H1 (cell line): ENCODE measurements around the gene CFH. TPM values are rescaled to one million over a fixed set of nuclear protein-coding genes. Genes with fewer than 3 reads are reported as not detected.

Source experiments
- CTCF ChIA-PET: fragments of 300-600 bp; sonication (Branson Sonifier 250); formaldehyde crosslinking; loops from one replicate; lab custom pipeline; 2021; ENCODE audit not compliant: partially characterized antibody; lab: Charles Lee
- POLR2A ChIA-PET: fragments of 300-600 bp; sonication (Branson Sonifier 250); formaldehyde crosslinking; loops from one replicate; lab custom pipeline; 2021; ENCODE audit warnings: inconsistent platforms; ENCODE audit not compliant: partially characterized antibody; lab: Charles Lee
- DNase-seq, 2 experiments: peaks; one replicate each; pipeline versions ENCODE4 v3.0.0 to v3.0.0-alpha.2; 2010 to 2022; ENCODE audit warnings: low spot score in 2 of 2, low read depth in 1 of 2, mixed read lengths in 1 of 2
- FAIRE-seq: peaks from 2 replicates; lab custom pipeline; 2011; peaks lifted over from hg19 to GRCh38; lab: Jason Lieb, UNC
- H2AFZ ChIP-seq: 2 replicates; pipeline ENCODE4 v1.8.1; 2012; ENCODE audit warnings: low read length, inconsistent platforms
- H2AK5ac ChIP-seq: 2 replicates; pipeline ENCODE4 v1.6.1; 2013; ENCODE audit warnings: low read depth, low read length
- H2BK120ac ChIP-seq: replicated peaks from 2 replicates; pipeline ENCODE3; 2013; ENCODE audit warnings: low read depth, low read length, inconsistent platforms
- H2BK12ac ChIP-seq: 2 replicates; pipeline ENCODE4 v1.6.1; 2013; ENCODE audit warnings: low read depth, low read length
- H2BK15ac ChIP-seq: 2 replicates; pipeline ENCODE4 v1.6.1; 2013; ENCODE audit warnings: low read length
- H2BK20ac ChIP-seq: 2 replicates; pipeline ENCODE4 v1.6.1; 2013; ENCODE audit warnings: low read length
- H2BK5ac ChIP-seq: 2 replicates; pipeline ENCODE4 v1.6.1; 2013; ENCODE audit warnings: low read depth, low read length
- H3K14ac ChIP-seq: 2 replicates; pipeline ENCODE4 v1.6.1; 2013; ENCODE audit warnings: inconsistent platforms; ENCODE audit not compliant: insufficient read length
- H3K18ac ChIP-seq: 2 replicates; pipeline ENCODE4 v1.6.1; 2013; ENCODE audit warnings: low read length; ENCODE audit errors: extremely low read depth
- H3K23ac ChIP-seq: 2 replicates; pipeline ENCODE4 v1.6.1; 2013; ENCODE audit warnings: inconsistent platforms; ENCODE audit not compliant: insufficient read length
- H3K23me2 ChIP-seq: 2 replicates; pipeline ENCODE4 v1.6.1; 2013; ENCODE audit warnings: low read depth, low read length
- H3K27ac ChIP-seq: 2 replicates; pipeline ENCODE4 v1.6.1; 2011; ENCODE audit warnings: low read depth, low read length, inconsistent platforms
- H3K27me3 ChIP-seq, 4 experiments: replicated peaks in 1 of 4; 1 replicate in 1 of 4; 2 replicates in 3 of 4; pipeline versions ENCODE4 v1.6.1 to v1.8.1; 2011 to 2013; ENCODE audit warnings: low read length in 3 of 4, mild to moderate bottlenecking in 3 of 4, inconsistent platforms in 2 of 4, mixed read lengths in 2 of 4, moderate library complexity in 1 of 4; ENCODE audit not compliant: control insufficient read depth in 3 of 4, insufficient read depth in 3 of 4; ENCODE audit errors: extremely low read depth in 1 of 4
- H3K36me3 ChIP-seq, 4 experiments: 2 replicates each; pipeline versions ENCODE4 v1.6.1 to v1.8.1; 2011 to 2013; ENCODE audit warnings: mild to moderate bottlenecking in 4 of 4, low read length in 3 of 4, moderate library complexity in 2 of 4, control low read depth in 1 of 4, inconsistent platforms in 1 of 4; ENCODE audit not compliant: insufficient read depth in 4 of 4, control insufficient read depth in 2 of 4
- H3K4ac ChIP-seq: replicated peaks from 2 replicates; pipeline ENCODE3; 2013; ENCODE audit warnings: low read length, low read depth, mixed read lengths, inconsistent platforms; ENCODE audit not compliant: insufficient read length
- H3K4me1 ChIP-seq, 4 experiments: replicated peaks in 1 of 4; 1 replicate in 1 of 4; 2 replicates in 3 of 4; pipeline versions ENCODE4 v1.6.1 to v1.8.1; 2011 to 2013; ENCODE audit warnings: low read length in 3 of 4, inconsistent platforms in 2 of 4, mixed read lengths in 1 of 4; ENCODE audit not compliant: insufficient read depth in 4 of 4, control insufficient read depth in 3 of 4
- H3K4me2 ChIP-seq, 2 experiments: 2 replicates each; pipeline versions ENCODE4 v1.6.1 to v1.8.1; 2011 to 2013; ENCODE audit warnings: low read depth in 2 of 2, low read length in 2 of 2, control low read depth in 1 of 2, inconsistent platforms in 1 of 2, mild to moderate bottlenecking in 1 of 2; ENCODE audit not compliant: insufficient read depth in 1 of 2
- H3K4me3 ChIP-seq, 4 experiments: fragments of 200-600, 300-600 bp in 1 of 4; sonication (generic), shearing (Covaris generic), sonication (Bioruptor Twin) in 1 of 4; 2 replicates each; pipeline versions ENCODE4 v1.5.1 to v1.8.1; 2011 to 2016; ENCODE audit warnings: low read length in 4 of 4, low read depth in 3 of 4, control low read depth in 2 of 4, inconsistent platforms in 2 of 4, mild to moderate bottlenecking in 2 of 4, mixed read lengths in 1 of 4, moderate library complexity in 1 of 4; ENCODE audit not compliant: insufficient read depth in 2 of 4; ENCODE audit errors: extremely low read depth in 1 of 4
- H3K56ac ChIP-seq: replicated peaks from 2 replicates; pipeline ENCODE3; 2013; ENCODE audit warnings: low read depth, mild to moderate bottlenecking, mixed read lengths, low read length, inconsistent platforms; ENCODE audit not compliant: insufficient read length
- H3K79me1 ChIP-seq: 2 replicates; pipeline ENCODE4 v1.6.1; 2013; ENCODE audit warnings: low read depth, low read length, control low read depth
- H3K79me2 ChIP-seq, 2 experiments: 2 replicates each; pipeline versions ENCODE4 v1.6.1 to v1.8.1; 2012 to 2013; ENCODE audit warnings: low read length in 2 of 2, mild to moderate bottlenecking in 2 of 2, inconsistent platforms in 1 of 2; ENCODE audit not compliant: insufficient read depth in 2 of 2, control insufficient read depth in 1 of 2
- H3K9ac ChIP-seq, 4 experiments: replicated peaks in 1 of 4; 1 replicate in 1 of 4; 2 replicates in 3 of 4; pipeline versions ENCODE4 v1.6.1 to v1.8.1; 2011 to 2013; ENCODE audit warnings: low read depth in 3 of 4, low read length in 3 of 4, control low read depth in 2 of 4, mild to moderate bottlenecking in 2 of 4, moderate library complexity in 2 of 4, inconsistent platforms in 1 of 4; ENCODE audit errors: extremely low read depth in 1 of 4
- H3K9me3 ChIP-seq, 2 experiments: 2 replicates each; pipeline versions ENCODE4 v1.6.1 to v1.8.1; 2012 to 2013; ENCODE audit warnings: mild to moderate bottlenecking in 2 of 2, moderate library complexity in 2 of 2, control low read depth in 1 of 2, inconsistent platforms in 1 of 2, low read depth in 1 of 2, low read length in 1 of 2, mixed read lengths in 1 of 2; ENCODE audit not compliant: insufficient read depth in 2 of 2
- H4K20me1 ChIP-seq, 2 experiments: replicated peaks in 1 of 2; 2 replicates each; pipeline versions ENCODE3 to v1.8.1; 2011 to 2013; ENCODE audit warnings: inconsistent platforms in 2 of 2, low read length in 2 of 2, mild to moderate bottlenecking in 1 of 2; ENCODE audit not compliant: insufficient read depth in 2 of 2, control insufficient read depth in 1 of 2
- H4K5ac ChIP-seq: 2 replicates; pipeline ENCODE4 v1.6.1; 2013; ENCODE audit warnings: low read length, low read depth, mixed read lengths, inconsistent platforms; ENCODE audit not compliant: insufficient read length
- H4K8ac ChIP-seq: 2 replicates; pipeline ENCODE4 v1.8.0; 2013; ENCODE audit warnings: mild to moderate bottlenecking, moderate library complexity, low read length, inconsistent platforms; ENCODE audit not compliant: insufficient read depth; ENCODE audit errors: extremely low read depth
- H4K91ac ChIP-seq: replicated peaks from 2 replicates; pipeline ENCODE3; 2013; ENCODE audit warnings: low read length, mixed read lengths, inconsistent platforms; ENCODE audit not compliant: insufficient read length
- CHD2 ChIP-seq: IDR thresholded peaks from 2 replicates; pipeline ENCODE4 v1.6.1; 2012; ENCODE audit warnings: low read length, improper control_type of control experiment
- CREB1 ChIP-seq: IDR thresholded peaks from 2 replicates; pipeline ENCODE4 v1.6.1; 2012; ENCODE audit warnings: inconsistent platforms
- HDAC2 ChIP-seq, 2 experiments: fragments of 300-600 bp in 1 of 2; sonication (generic) in 1 of 2; IDR thresholded peaks; 2 replicates each; pipeline ENCODE4 v1.6.1; 2011 to 2012; ENCODE audit warnings: low read depth in 2 of 2, low read length in 2 of 2, mild to moderate bottlenecking in 2 of 2, moderate library complexity in 2 of 2, borderline replicate concordance in 1 of 2, inconsistent platforms in 1 of 2
- WGBS, 2 experiments: shearing (Covaris generic) in 1 of 2; methylation state at CpG; one replicate each; pipeline versions ENCODE4 v1.1.6 to v1.1.7; 2013 to 2015; ENCODE audit warnings: low lambda C conversion rate in 2 of 2, mixed read lengths in 2 of 2, inconsistent platforms in 1 of 2, low coverage in 1 of 2, missing lambda C conversion rate in 1 of 2; ENCODE audit not compliant: insufficient replicate concordance in 2 of 2, insufficient coverage in 1 of 2, insufficient read length in 1 of 2; ENCODE audit errors: extremely low coverage in 1 of 2, missing lambda C conversion rate in 1 of 2; 5-methylcytosine and 5-hydroxymethylcytosine counted together
- polyA plus RNA-seq, 7 experiments: library from polyadenylated mRNA; depleted of rRNA in 3 of 7; stranded (reverse) in 5 of 7; unstranded in 2 of 7; fragments of >200 nt in 5 of 7; fragments of 200-250 nt in 2 of 7; gene quantifications; 1 replicate in 5 of 7; 2 replicates in 1 of 7; 4 replicates in 1 of 7; pipeline versions ENCODE4 v1.2.1 to v1.2.3, GENCODE V29; 2011 to 2013; ENCODE audit warnings: missing spikeins in 2 of 7, mixed read lengths in 2 of 7
- total RNA-seq: library from RNA; stranded (reverse); fragmentation: NEBNext Ultra II Directional; extraction: Animal tissue kit (Norgen Biotek cat#: 25700); gene quantifications from 2 replicates; pipeline ENCODE4 v1.2.1, GENCODE V29; 2021

CFH gene
- total and polyA plus RNA-seq, 2 of the 8 experiments (the other 6 are each of a cell fraction or from before 2014, with no cell fraction given), result not detected

GRCh38 chr1:196659471-196659870 lies 7.6 kb downstream of the CFH start:
- Histone ChIP-seq H3K18ac (no peak overlapping the region), H3K14ac (no peak overlapping the region), H3K36me3 (no peaks in the 10 kb centered on the region), H2BK120ac (no peak overlapping the region), H3K23ac (no peak overlapping the region), H4K91ac (no peak overlapping the region), H3K4ac (no peak overlapping the region), H3K23me2 (no peaks in the 10 kb centered on the region), H3K9ac (no peak overlapping the region), H3K4me3 (no peak overlapping the region), H3K4me1 (no peaks in the 10 kb centered on the region), H3K4me2 (no peak overlapping the region), H2BK12ac (no peak overlapping the region), H4K8ac (no peak overlapping the region), H3K27me3 (no peaks in the 10 kb centered on the region), H2AFZ (no peak overlapping the region), H2BK20ac (no peak overlapping the region), H3K56ac (no peak overlapping the region), H4K5ac (no peak overlapping the region), H2BK5ac (no peak overlapping the region), H2AK5ac (no peak overlapping the region), H3K79me1 (no peaks in the 10 kb centered on the region), H3K79me2 (no peaks in the 10 kb centered on the region), H3K9me3 (no peaks in the 10 kb centered on the region), H2BK15ac (no peak overlapping the region), H3K27ac (no peak overlapping the region), H4K20me1 (no peaks in the 10 kb centered on the region)
- DNase-seq (no peak), FAIRE-seq (no peak)
- ChIA-PET CTCF (interaction anchor here (1.1 kb wide), 1 partner anchor 509 kb away, joined by 3 read pairs; no protein-coding TSS in a partner anchor), POLR2A (no interaction called here)
- 81% methylated on average over 1 of the region's 1 CpG; no CpG with 5 or more reads in 1 of the 2 experiments for WGBS, 2 experiments
- TF ChIP-seq CREB1 (no peak), CHD2 (no peak), HDAC2 (IDR thresholded peaks at IDR 0.05; ENCODE audit: borderline replicate concordance in 1 of 2, low read depth in 2 of 2, low read length in 2 of 2) (no peak)
